ENCODE measurements around the gene TIPRL.

Gene TIPRL

DNA sequence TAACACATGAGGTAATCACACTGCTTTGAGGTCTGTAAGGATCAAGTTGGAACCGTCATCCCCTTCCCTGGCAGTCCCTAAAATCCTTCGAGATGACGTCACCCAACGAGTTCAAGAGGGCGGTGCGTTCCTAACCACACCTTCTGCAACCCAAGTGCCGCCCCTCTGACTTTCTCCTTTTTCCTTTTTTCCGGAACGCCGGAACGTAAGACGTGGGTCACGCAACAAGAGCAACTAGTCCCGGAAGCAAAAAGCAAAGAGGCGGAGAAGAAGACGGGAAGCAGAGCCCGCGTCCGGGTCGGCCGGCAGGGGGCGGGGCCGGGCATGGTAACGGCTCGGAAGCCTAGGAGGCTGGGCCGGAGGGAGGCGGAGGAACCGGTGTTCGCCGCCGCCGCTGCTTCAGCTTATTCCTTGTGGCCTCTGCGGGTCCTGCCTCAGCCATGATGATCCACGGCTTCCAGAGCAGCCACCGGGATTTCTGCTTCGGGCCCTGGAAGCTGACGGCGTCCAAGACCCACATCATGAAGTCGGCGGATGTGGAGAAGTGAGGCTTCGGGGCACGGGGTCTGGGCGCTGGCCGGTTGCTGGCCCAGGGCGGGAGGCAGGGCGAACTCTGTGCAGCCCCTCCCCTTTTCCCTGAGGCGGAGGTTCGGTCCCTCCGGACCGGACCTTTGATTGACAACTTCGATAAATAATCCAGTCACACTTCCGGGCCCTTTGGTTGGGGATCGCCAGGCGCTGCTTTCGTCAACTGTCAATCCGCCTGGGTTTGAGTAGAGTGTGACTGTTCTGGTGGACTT, at the start of gene TIPRL:
Gene TIPRL (plus strand): TSS at position 325 of the 800 bp plus-strand sequence. CDS start 116 bp downstream, at position 441.
- DNase-seq (ENCODE audit: low spot score), result peak; percentile 92
- in situ Hi-C loops (cut with MboI; ENCODE audit: low sequenced_read_pairs, unreplicated experiment), result no loop called here
- TF ChIP-seq, protein P1, sequence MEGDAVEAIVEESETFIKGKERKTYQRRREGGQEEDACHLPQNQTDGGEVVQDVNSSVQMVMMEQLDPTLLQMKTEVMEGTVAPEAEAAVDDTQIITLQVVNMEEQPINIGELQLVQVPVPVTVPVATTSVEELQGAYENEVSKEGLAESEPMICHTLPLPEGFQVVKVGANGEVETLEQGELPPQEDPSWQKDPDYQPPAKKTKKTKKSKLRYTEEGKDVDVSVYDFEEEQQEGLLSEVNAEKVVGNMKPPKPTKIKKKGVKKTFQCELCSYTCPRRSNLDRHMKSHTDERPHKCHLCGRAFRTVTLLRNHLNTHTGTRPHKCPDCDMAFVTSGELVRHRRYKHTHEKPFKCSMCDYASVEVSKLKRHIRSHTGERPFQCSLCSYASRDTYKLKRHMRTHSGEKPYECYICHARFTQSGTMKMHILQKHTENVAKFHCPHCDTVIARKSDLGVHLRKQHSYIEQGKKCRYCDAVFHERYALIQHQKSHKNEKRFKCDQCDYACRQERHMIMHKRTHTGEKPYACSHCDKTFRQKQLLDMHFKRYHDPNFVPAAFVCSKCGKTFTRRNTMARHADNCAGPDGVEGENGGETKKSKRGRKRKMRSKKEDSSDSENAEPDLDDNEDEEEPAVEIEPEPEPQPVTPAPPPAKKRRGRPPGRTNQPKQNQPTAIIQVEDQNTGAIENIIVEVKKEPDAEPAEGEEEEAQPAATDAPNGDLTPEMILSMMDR (IDR thresholded peaks at IDR 0.05; ENCODE audit: borderline replicate concordance, control extremely low read depth, extremely low read depth, insufficient read depth, missing control alignments), result peak; percentile 61

DNA sequence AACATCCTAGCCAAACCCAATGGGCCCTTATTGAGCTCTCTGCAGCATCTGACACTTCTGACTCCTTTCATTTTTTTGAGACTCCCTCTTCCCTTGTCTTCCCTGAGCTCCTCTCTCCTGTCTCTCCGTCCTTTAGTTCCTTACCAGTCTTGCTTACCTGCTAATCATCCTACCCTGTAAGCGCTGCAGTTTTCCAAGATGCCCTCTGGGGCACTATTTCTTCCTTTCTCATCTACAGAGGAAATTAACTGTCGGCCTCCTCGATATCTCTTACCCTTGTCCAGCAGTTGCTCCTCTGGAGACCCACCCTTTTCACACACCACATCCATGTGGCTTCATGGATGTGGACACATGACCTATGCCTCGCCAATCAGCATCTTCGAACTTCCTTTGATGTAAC, 48.8 kb upstream of the TIPRL start:
- TF ChIP-seq, protein P1 (IDR thresholded peaks at IDR 0.05; ENCODE audit: borderline replicate concordance, control extremely low read depth, extremely low read depth, insufficient read depth, missing control alignments), result no peak
- in situ Hi-C loops (cut with MboI; ENCODE audit: low sequenced_read_pairs, unreplicated experiment), result no loop called here
- no peak for DNase-seq (ENCODE audit: low spot score)

DNA sequence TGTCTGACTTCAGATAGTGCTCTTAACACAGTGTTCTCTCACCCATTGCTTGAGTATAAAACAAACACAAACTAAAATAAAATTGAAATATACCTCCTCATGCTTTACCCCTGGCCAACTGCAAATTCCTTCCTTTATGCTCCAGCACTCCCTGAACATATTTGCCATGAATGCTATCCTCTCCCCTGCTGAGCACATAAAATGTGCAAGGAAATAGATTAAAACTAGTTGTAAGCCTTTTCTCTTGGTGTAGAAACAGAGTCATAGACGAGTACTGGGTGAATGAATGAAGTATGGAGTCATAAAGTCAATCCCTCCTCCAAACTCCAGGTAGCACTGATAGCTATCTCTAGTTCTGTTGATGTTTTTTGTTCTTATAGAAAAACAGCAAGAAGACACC, 44.6 kb upstream of the TIPRL start:
- in situ Hi-C loops (cut with MboI; ENCODE audit: low sequenced_read_pairs, unreplicated experiment), result no loop called here
- no peak for DNase-seq (ENCODE audit: low spot score)
- TF ChIP-seq, protein P1 (IDR thresholded peaks at IDR 0.05; ENCODE audit: borderline replicate concordance, control extremely low read depth, extremely low read depth, insufficient read depth, missing control alignments), result no peak

DNA sequence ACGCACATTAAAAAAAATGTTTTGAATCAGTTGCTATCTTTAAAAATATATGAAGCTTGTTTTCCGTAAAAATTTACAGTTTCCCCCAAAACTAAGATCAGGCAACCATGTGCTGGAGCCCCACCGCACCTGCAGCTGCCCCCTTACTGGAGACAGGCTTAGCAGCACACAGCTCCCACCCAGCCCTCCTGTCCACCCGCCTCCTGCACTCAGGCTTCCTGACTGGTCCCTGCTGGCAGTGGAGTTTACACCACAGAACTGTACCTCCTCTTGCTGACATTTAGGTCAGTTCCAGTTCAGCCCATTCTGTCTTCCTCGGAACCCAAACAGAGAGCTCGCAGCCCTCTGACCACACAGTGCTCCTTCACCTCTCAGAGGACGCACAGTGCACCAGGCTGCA, 44.1 kb upstream of the TIPRL start:
- in situ Hi-C loops (cut with MboI; ENCODE audit: low sequenced_read_pairs, unreplicated experiment), result no loop called here
- no peak for DNase-seq (ENCODE audit: low spot score)
- TF ChIP-seq, protein P1 (IDR thresholded peaks at IDR 0.05; ENCODE audit: borderline replicate concordance, control extremely low read depth, extremely low read depth, insufficient read depth, missing control alignments), result no peak

DNA sequence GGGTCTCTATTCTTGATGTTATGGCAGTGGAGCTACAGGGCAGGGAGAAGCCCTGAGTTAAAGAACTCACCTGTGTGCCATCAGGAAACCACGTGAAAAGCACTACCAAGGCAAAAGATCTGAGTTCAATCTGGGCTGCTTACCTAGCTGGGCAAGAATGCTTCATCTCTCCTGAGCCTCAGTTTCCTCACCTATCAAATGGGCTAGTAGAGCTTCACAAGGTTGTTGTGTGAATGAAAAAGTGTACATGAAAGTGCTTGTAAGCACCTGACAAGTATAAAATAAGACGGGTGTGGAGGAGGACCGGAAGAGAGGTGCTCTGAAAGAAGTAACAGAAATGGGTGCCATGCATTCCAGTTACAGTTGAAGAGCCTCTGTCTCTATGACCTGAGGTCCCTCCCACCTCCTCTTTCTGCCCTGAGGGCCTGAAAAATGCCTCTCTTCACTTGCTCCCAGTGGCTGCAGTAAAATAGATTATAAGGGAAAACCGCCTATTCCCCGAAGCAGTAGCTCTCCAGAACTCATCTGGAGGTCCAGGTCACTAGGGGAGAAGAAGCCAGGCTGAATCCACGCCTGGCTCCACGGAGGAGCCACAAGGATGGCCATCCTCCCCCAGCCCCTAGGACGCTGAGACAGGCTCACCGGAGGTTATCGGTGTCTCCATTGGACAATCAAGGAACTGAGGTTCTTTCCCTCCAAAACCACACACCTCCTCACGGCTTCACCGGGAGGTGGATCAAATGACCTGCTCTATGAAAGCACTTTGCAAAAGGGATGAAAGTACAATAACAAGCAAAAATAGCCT, 43.4 kb upstream of the TIPRL start:
- in situ Hi-C loops (cut with MboI; ENCODE audit: low sequenced_read_pairs, unreplicated experiment), result no loop called here
- DNase-seq (ENCODE audit: low spot score), result no peak
- TF ChIP-seq, protein P1 (IDR thresholded peaks at IDR 0.05; ENCODE audit: borderline replicate concordance, control extremely low read depth, extremely low read depth, insufficient read depth, missing control alignments), result no peak

DNA sequence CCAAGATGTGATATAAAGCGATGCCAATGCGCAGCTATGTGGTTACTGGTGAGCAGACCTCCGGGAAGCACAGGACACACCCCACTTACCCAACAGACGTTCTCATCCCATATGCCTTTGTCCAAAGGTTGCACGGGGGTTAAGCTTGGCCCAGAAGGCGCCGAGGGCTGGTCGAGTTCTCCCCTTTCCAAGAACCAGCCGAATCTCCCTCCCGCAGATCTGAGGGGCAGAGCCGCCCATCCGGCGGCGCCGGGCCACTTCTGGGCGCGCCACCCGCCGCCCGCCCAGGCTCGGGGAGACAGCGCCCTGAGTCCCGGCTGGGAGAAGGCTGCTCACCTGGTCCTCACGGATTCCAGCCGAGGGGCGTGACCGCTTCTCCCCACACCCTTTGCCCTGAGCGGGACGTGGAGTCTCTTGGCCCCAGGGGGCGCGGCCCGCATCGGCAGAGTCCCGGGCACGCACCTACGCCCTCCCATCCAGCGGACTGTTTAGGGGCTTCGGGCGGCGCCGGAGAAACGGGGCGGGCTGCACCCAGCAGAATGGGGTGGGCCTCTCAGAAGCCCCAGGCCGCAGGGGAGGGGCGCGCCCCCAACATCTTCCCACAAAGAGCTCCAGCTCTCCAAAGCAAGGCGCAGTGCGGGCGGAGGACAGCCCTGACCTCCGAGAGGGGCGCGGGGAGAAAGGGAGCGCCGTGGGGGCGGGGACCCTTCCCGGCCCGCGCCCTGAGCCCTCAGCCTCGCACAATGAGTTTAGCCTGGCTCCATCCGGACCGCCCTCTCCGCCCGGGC, 42.6 kb upstream of the TIPRL start:
- DNase-seq (ENCODE audit: low spot score), result peak; percentile 38
- TF ChIP-seq, protein P1 (IDR thresholded peaks at IDR 0.05; ENCODE audit: borderline replicate concordance, control extremely low read depth, extremely low read depth, insufficient read depth, missing control alignments), result no peak
- in situ Hi-C loops (cut with MboI; ENCODE audit: low sequenced_read_pairs, unreplicated experiment), result no loop called here
